GM06990 (cell line): Measurements from ENCODE around the gene RIMKLB.

ENCODE experiments used
- DNase-seq: peaks from one replicate; pipeline ENCODE4 v3.0.0-alpha.2; 2011; ENCODE audit not compliant: insufficient read length; ENCODE audit errors: extremely low read depth
- H3K27me3 ChIP-seq: replicated peaks from 2 replicates; pipeline ENCODE4 v1.6.0; 2011; ENCODE audit warnings: low read length; ENCODE audit not compliant: control insufficient read depth, insufficient read depth
- H3K36me3 ChIP-seq: 2 replicates; pipeline ENCODE4 v1.5.1; 2011; ENCODE audit warnings: low read length; ENCODE audit not compliant: control insufficient read depth, insufficient read depth
- H3K4me3 ChIP-seq: replicated peaks from 2 replicates; pipeline ENCODE4 v1.5.1; 2011; ENCODE audit warnings: low read depth, mild to moderate bottlenecking, control low read depth, low read length
- CTCF ChIP-seq: IDR thresholded peaks from 2 replicates; pipeline ENCODE4 v1.5.1; 2011; ENCODE audit warnings: low read length, control low read depth, mild to moderate bottlenecking, inconsistent platforms; ENCODE audit not compliant: insufficient read depth, poor library complexity, severe bottlenecking

Gene RIMKLB

GRCh38 chr12:8672381-8672780 lies 25.4 kb upstream of the RIMKLB start:
- Histone ChIP-seq H3K4me3 (no peak overlapping the region), H3K27me3 (no peaks in the 10 kb centered on the region), H3K36me3 (no peaks in the 10 kb centered on the region)
- no peak for TF ChIP-seq CTCF
- DNase-seq: no peak

DNA sequence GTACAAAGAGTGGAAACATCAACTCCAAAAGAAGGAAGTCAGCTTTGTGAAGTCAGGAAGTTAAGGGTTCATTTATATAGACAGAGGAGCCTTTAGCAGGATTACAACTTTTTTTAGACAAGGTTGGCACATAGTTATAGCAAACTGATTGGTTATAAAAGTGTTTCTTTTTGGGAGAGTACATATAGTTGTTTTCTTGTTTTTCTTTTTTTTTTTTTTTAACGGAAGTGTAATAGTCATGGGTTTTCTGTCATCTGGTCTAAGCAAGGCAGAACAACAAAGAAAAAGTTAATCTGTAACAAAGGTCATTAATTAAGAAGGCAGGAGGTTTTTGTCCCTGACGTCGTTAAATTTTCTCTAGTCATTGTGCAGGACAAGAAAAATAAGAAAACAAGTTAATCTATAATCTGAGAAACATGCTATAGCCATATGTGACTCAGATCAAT lies 22.2 kb upstream of the RIMKLB start:
- DNase-seq: no peak
- Histone ChIP-seq H3K4me3 (no peak overlapping the region), H3K27me3 (no peaks in the 10 kb centered on the region), H3K36me3 (no peaks in the 10 kb centered on the region)
- no peak for TF ChIP-seq CTCF

DNA sequence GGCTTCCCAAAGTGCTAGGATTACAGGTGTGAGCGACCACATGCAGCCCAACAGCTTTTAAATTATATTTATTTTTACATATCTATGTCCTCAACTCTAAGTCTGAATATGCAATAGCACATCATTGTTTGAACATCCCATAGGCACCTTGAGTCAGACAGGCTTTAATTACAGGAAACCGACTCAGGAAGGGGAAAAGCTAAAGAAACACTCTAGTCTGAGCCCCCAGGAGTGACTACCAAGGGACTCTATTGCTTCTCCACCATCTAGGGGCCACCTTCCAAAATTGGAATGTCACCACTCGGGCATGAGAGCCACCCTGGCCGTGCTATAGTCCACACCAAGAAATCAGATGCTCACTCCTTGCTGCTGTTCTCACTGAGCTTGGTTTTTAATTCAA lies 21.1 kb upstream of the RIMKLB start:
- no peak overlapping the region for H3K4me3 ChIP-seq
- no peaks in the 10 kb centered on the region for H3K27me3 ChIP-seq
- no peaks in the 10 kb centered on the region for H3K36me3 ChIP-seq
- no peak for TF ChIP-seq CTCF
- no peak for DNase-seq

- Histone ChIP-seq H3K36me3 (no peaks in the 10 kb centered on the region), H3K4me3 (no peak overlapping the region), H3K27me3 (no peaks in the 10 kb centered on the region)
- no peak for TF ChIP-seq CTCF
- no peak for DNase-seq
Measured at GRCh38 chr12:8677362-8677761, 20.4 kb upstream of the RIMKLB start.

DNA sequence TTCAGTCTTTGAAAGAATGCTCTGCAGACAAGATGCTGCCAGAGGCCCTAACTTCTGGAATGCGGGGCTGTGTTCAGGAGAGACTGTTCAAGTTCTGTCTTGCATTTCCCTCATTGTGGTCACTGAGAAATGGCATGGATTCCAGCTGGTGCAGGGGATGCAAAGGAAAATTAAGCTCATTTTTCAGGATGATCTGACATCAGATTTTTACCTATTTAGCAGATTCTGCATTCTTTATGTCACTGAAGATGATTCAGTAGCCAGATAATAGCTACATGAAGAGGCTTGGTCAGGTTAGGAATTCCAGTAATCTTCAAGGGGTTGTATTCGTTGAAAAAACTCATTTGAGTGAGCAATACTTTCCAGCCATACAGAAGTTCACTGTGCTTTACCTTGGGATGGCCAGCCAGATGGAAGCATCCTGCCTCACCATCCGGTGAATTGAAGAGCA lies 19.1 kb upstream of the RIMKLB start:
- no peak overlapping the region for H3K4me3 ChIP-seq
- no peak for TF ChIP-seq CTCF
- no peak for DNase-seq
- no peaks in the 10 kb centered on the region for H3K36me3 ChIP-seq
- no peaks in the 10 kb centered on the region for H3K27me3 ChIP-seq

- Histone ChIP-seq H3K36me3 (no peaks in the 10 kb centered on the region), H3K4me3 (no peak overlapping the region), H3K27me3 (no peaks in the 10 kb centered on the region)
- peak; percentile 1 for TF ChIP-seq CTCF
- DNase-seq: no peak
Measured at GRCh38 chr12:8680533-8680932, 17.3 kb upstream of the RIMKLB start.
